HEK293 (cell line): ENCODE results near the gene STMND1.

Source experiments
- CTCF ChIA-PET: fragments of 350-600 bp; formaldehyde crosslinking; extraction: SDS; loops from one replicate; lab custom pipeline; 2021; ENCODE audit warnings: antibody characterized with exemption; lab: Yijun Ruan, JAX
- POLR2A ChIA-PET: fragments of 300-600 bp; formaldehyde crosslinking; extraction: SDS; loops from one replicate; lab custom pipeline; 2020; ENCODE audit warnings: antibody characterized with exemption, inconsistent platforms; lab: Yijun Ruan, JAX
- H3K27ac ChIP-seq: fragments of 200-500 bp; sonication (Bioruptor generic); 2 replicates; pipeline ENCODE4 v1.5.1; 2014; ENCODE audit warnings: low read depth, low read length, control low read depth, inconsistent platforms; ENCODE audit errors: extremely low read depth
- H3K36me3 ChIP-seq, 2 experiments: fragments of 200-500 bp in 1 of 2; sonication (Bioruptor generic) in 1 of 2; 1 replicate in 1 of 2; 2 replicates in 1 of 2; pipeline ENCODE4 v1.5.1; 2014 to 2017; ENCODE audit warnings: inconsistent platforms in 2 of 2, low read length in 2 of 2; ENCODE audit not compliant: control insufficient read depth in 2 of 2, insufficient read depth in 1 of 2
- H3K4me1 ChIP-seq: fragments of 200-500 bp; sonication (Bioruptor generic); 2 replicates; pipeline ENCODE4 v1.5.1; 2014; ENCODE audit warnings: mild to moderate bottlenecking, low read length, inconsistent platforms; ENCODE audit not compliant: control insufficient read depth, insufficient read depth
- H3K4me3 ChIP-seq: 2 replicates; pipeline ENCODE4 v1.5.1; 2011; ENCODE audit warnings: low read depth, mild to moderate bottlenecking, control low read depth, low read length, moderate library complexity
- H3K9me3 ChIP-seq: fragments of 200-500 bp; sonication (Bioruptor generic); 2 replicates; pipeline ENCODE4 v1.5.1; 2014; ENCODE audit warnings: low read depth, low read length, inconsistent platforms; ENCODE audit not compliant: control insufficient read depth, insufficient read depth
- HOXA7 ChIP-seq: sonication (generic); formaldehyde crosslinking; IDR thresholded peaks from 2 replicates; pipeline ENCODE4 v1.8.1; 2022; ENCODE audit warnings: missing genetic modification reagents, borderline replicate concordance
- IKZF3 ChIP-seq: fragments of 450-650 bp; IDR thresholded peaks from 2 replicates; pipeline ENCODE4 v1.5.0; 2018; ENCODE audit warnings: missing biosample characterization, mild to moderate bottlenecking, missing genetic modification characterization, moderate library complexity
- KLF9 ChIP-seq: fragments of 450-650 bp; formaldehyde crosslinking; IDR thresholded peaks from 2 replicates; pipeline ENCODE4 v1.5.1; 2016; ENCODE audit warnings: missing biosample characterization, missing genetic modification characterization, low read depth
- OSR2 ChIP-seq: fragments of 450-650 bp; formaldehyde crosslinking; IDR thresholded peaks from 2 replicates; pipeline ENCODE4 v1.5.1; 2016; ENCODE audit warnings: missing biosample characterization, missing genetic modification characterization
- PBX3 ChIP-seq: sonication (generic); formaldehyde crosslinking; IDR thresholded peaks from 2 replicates; pipeline ENCODE4 v1.8.1; 2022; ENCODE audit warnings: mild to moderate bottlenecking, moderate library complexity, missing genetic modification reagents
- PRDM4 ChIP-seq: fragments of 450-650 bp; formaldehyde crosslinking; IDR thresholded peaks from 2 replicates; pipeline ENCODE4 v1.5.1; 2017; ENCODE audit warnings: missing biosample characterization, missing genetic modification characterization
- SCRT2 ChIP-seq: fragments of 450-650 bp; formaldehyde crosslinking; IDR thresholded peaks from 2 replicates; pipeline ENCODE4 v1.5.1; 2016; ENCODE audit warnings: missing biosample characterization, missing genetic modification characterization
- TCF7L2 ChIP-seq: IDR thresholded peaks from 2 replicates; pipeline ENCODE4 v1.6.1; 2011; ENCODE audit warnings: low read depth, mild to moderate bottlenecking, inconsistent platforms, low read length, moderate library complexity, borderline replicate concordance
- ZNF114 ChIP-seq: fragments of 450-650 bp; formaldehyde crosslinking; IDR thresholded peaks from 2 replicates; pipeline ENCODE4 v1.5.0; 2017; ENCODE audit warnings: missing biosample characterization, missing genetic modification characterization
- ZNF239 ChIP-seq: fragments of 450-650 bp; formaldehyde crosslinking; IDR thresholded peaks from 2 replicates; pipeline ENCODE4 v1.5.1; 2016; ENCODE audit warnings: missing biosample characterization, missing genetic modification characterization
- ZNF391 ChIP-seq: fragments of 450-650 bp; formaldehyde crosslinking; IDR thresholded peaks from 2 replicates; pipeline ENCODE4 v1.5.1; 2016; ENCODE audit warnings: low read depth, missing biosample characterization, missing genetic modification characterization, borderline replicate concordance
- ZNF521 ChIP-seq: fragments of 450-650 bp; formaldehyde crosslinking; IDR thresholded peaks from 2 replicates; pipeline ENCODE4 v1.5.1; 2017; ENCODE audit warnings: missing biosample characterization, mild to moderate bottlenecking, missing genetic modification characterization
- ZNF610 ChIP-seq: fragments of 450-650 bp; formaldehyde crosslinking; IDR thresholded peaks from 2 replicates; pipeline ENCODE4 v1.5.1; 2016; ENCODE audit warnings: missing biosample characterization, missing genetic modification characterization, borderline replicate concordance
- ZNF654 ChIP-seq: fragments of 450-650 bp; formaldehyde crosslinking; IDR thresholded peaks from 2 replicates; pipeline ENCODE4 v1.5.1; 2016; ENCODE audit warnings: low read depth, missing biosample characterization, missing genetic modification characterization
- ZNF701 ChIP-seq: fragments of 450-650 bp; formaldehyde crosslinking; IDR thresholded peaks from 2 replicates; pipeline ENCODE4 v1.5.1; 2016; ENCODE audit warnings: missing biosample characterization, missing genetic modification characterization
- ZNF777 ChIP-seq: fragments of 450-650 bp; formaldehyde crosslinking; IDR thresholded peaks from 2 replicates; pipeline ENCODE4 v1.5.1; 2017; ENCODE audit warnings: missing biosample characterization, missing genetic modification characterization, borderline replicate concordance
- ZNF785 ChIP-seq: fragments of 450-650 bp; formaldehyde crosslinking; IDR thresholded peaks from 2 replicates; pipeline ENCODE4 v1.5.1; 2016; ENCODE audit warnings: missing biosample characterization, missing genetic modification characterization
- ZSCAN4 ChIP-seq: fragments of 450-650 bp; formaldehyde crosslinking; IDR thresholded peaks from 2 replicates; pipeline ENCODE4 v1.5.1; 2017; ENCODE audit warnings: missing biosample characterization, missing genetic modification characterization
- TF ChIP-seq, protein P1 (sequence below): fragments of 450-650 bp; formaldehyde crosslinking; IDR thresholded peaks from 2 replicates; pipeline ENCODE4 v1.5.1; 2017; ENCODE audit warnings: missing biosample characterization, missing genetic modification characterization
- TF ChIP-seq, protein P2 (sequence below): fragments of 450-650 bp; formaldehyde crosslinking; IDR thresholded peaks from 2 replicates; pipeline ENCODE4 v1.5.1; 2016; ENCODE audit warnings: missing biosample characterization, missing genetic modification characterization

Gene STMND1

DNA sequence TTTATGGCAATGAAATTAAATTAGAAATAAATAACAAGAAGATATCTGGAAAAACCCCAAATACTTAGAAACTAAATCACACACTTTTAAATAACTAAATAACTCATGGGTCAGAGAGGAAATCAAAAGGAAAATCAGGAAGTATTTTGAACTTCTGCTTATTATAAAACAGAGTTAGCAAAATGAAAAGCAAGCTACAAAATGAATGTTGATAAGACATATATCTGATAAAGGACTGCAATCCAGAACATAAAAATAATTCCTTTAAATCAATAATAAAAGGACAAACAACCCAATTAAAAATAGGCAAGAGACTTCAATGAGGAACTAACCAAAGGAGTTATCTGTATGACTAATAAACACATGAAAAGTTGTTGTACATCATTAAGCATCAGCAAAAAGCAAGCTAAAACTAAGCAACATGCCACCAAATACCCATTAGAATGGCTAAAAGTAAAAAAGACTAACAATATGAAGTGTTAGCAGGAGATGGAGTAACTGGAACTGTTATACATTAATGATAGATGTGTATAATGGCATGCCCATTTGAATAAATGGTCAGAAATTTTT is 38.9 kb upstream of the STMND1 start:
- POLR2A ChIA-PET: no interaction called here
- H3K27ac ChIP-seq: no peak overlapping the region
- H3K4me3 ChIP-seq: no peak overlapping the region
- TF ChIP-seq PRDM4 (no peak), SCRT2 (tag by site-specific recombination) (no peak), ZNF654 (tag by site-specific recombination) (no peak), ZNF610 (no peak), ZNF114 (no peak), ZNF701 (tag by site-specific recombination) (no peak), ZSCAN4 (tag by site-specific recombination) (no peak), TCF7L2 (no peak), PBX3 (CRISPR knock-in tag) (no peak), ZNF777 (no peak), ZNF785 (tag by site-specific recombination) (no peak), ZNF521 (tag by site-specific recombination) (no peak), ZNF239 (no peak), HOXA7 (CRISPR knock-in tag) (no peak), OSR2 (tag by site-specific recombination) (no peak), ZNF391 (tag by site-specific recombination) (no peak), IKZF3 (tag by site-specific recombination) (no peak), KLF9 (tag by site-specific recombination) (no peak)
- TF ChIP-seq, protein P1, sequence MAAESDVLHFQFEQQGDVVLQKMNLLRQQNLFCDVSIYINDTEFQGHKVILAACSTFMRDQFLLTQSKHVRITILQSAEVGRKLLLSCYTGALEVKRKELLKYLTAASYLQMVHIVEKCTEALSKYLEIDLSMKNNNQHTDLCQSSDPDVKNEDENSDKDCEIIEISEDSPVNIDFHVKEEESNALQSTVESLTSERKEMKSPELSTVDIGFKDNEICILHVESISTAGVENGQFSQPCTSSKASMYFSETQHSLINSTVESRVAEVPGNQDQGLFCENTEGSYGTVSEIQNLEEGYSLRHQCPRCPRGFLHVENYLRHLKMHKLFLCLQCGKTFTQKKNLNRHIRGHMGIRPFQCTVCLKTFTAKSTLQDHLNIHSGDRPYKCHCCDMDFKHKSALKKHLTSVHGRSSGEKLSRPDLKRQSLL (tag by site-specific recombination): no peak
- TF ChIP-seq, protein P2, sequence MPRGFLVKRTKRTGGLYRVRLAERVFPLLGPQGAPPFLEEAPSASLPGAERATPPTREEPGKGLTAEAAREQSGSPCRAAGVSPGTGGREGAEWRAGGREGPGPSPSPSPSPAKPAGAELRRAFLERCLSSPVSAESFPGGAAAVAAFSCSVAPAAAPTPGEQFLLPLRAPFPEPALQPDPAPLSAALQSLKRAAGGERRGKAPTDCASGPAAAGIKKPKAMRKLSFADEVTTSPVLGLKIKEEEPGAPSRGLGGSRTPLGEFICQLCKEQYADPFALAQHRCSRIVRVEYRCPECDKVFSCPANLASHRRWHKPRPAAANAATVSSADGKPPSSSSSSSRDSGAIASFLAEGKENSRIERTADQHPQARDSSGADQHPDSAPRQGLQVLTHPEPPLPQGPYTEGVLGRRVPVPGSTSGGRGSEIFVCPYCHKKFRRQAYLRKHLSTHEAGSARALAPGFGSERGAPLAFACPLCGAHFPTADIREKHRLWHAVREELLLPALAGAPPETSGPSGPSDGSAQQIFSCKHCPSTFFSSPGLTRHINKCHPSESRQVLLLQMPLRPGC (tag by site-specific recombination): no peak
- TF ChIP-seq, all 188 proteins: peak for 0
- Histone ChIP-seq H3K4me1 (no peaks in the 10 kb centered on the region), H3K36me3 (no peaks in the 10 kb centered on the region), H3K9me3 (no peaks in the 10 kb centered on the region)
- CTCF ChIA-PET: interaction anchor here (1.4 kb wide), 2 partner anchors 11 to 98 kb away, joined by 3 to 6 read pairs; no protein-coding TSS in a partner anchor
